GM12875 (cell line): ENCODE results near the gene PAK3.

Experiments used
- H3K4me3 ChIP-seq: one replicate; pipeline ENCODE4 v1.5.1; 2011; ENCODE audit warnings: low read depth, low read length, control low read depth
- TF ChIP-seq, protein P1 (sequence below): IDR thresholded peaks from 2 replicates; pipeline ENCODE4 v1.5.1; 2011; ENCODE audit warnings: low read depth, mild to moderate bottlenecking, control low read depth, inconsistent platforms, low read length, moderate library complexity, borderline replicate concordance; ENCODE audit not compliant: insufficient read depth

The PAK3 gene

GRCh38 chrX:111095974-111096895 is at the start of gene PAK3:
Gene PAK3, plus strand, starts transcription at chrX:111096191. Its CDS starts 26,913 bp downstream, at chrX:111123104.
- H3K4me3 ChIP-seq, result no peak within 1 kb of the TSS
- TF ChIP-seq, protein P1, sequence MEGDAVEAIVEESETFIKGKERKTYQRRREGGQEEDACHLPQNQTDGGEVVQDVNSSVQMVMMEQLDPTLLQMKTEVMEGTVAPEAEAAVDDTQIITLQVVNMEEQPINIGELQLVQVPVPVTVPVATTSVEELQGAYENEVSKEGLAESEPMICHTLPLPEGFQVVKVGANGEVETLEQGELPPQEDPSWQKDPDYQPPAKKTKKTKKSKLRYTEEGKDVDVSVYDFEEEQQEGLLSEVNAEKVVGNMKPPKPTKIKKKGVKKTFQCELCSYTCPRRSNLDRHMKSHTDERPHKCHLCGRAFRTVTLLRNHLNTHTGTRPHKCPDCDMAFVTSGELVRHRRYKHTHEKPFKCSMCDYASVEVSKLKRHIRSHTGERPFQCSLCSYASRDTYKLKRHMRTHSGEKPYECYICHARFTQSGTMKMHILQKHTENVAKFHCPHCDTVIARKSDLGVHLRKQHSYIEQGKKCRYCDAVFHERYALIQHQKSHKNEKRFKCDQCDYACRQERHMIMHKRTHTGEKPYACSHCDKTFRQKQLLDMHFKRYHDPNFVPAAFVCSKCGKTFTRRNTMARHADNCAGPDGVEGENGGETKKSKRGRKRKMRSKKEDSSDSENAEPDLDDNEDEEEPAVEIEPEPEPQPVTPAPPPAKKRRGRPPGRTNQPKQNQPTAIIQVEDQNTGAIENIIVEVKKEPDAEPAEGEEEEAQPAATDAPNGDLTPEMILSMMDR, result no peak

- TF ChIP-seq, protein P1, result no peak
Observed at GRCh38 chrX:111047575-111047974, 48.4 kb upstream of the PAK3 start.

GRCh38 chrX:111052478-111052877 is 43.5 kb upstream of the PAK3 start:
- TF ChIP-seq, protein P1, result no peak
- H3K4me3 ChIP-seq, result no peak overlapping the region

More at GRCh38 chrX:111047575-111047974, 48.4 kb upstream of the PAK3 start:
- H3K4me3 ChIP-seq, result no peak overlapping the region

- TF ChIP-seq, protein P1, result no peak
Observed at GRCh38 chrX:111071542-111072277, 24.3 kb upstream of the PAK3 start.

GRCh38 chrX:111083081-111083480 is 12.9 kb upstream of the PAK3 start:
- TF ChIP-seq, protein P1, result no peak
- H3K4me3 ChIP-seq, result no peak overlapping the region

More at GRCh38 chrX:111071542-111072277, 24.3 kb upstream of the PAK3 start:
- no peak overlapping the region for H3K4me3 ChIP-seq

DNA sequence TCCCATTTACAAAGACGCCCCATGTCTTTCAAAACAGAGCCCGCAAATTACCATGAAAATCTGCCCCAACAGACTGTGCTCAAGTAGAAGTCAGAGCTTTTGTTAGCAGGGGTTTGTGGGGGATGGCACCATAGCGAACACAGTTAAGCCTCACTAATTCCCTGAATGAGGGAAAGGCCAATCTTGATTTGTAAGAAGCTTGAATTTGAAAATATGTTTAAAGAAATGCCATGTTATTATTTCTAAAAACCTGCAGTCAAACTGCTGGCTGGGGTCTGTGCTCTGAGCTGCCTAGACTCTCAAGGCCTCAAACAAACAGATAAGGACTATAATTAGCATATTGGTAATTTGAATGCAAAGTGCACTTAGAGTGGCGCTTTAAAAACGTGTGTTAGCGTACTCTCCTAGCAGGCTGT is 9.4 kb upstream of the PAK3 start:
- no peak overlapping the region for H3K4me3 ChIP-seq
- TF ChIP-seq, protein P1, result no peak
